Activated T-helper 2 cell treated with anti-CD3 and anti-CD28 coated beads, Interferon-gamma antibody, Interleukin-2, Interleukin-4, amounts not matched to agents 10 μg/mL and 5 μg/mL and 100 μg/mL, durations not matched to agents 14 hours and 24 hours and 36 hours (primary cell): Measurements from ENCODE around the gene PRRX1. TPM values are rescaled to one million over a fixed set of nuclear protein-coding genes. Genes with fewer than 3 reads are reported as not detected.

Experiments used
- DNase-seq: peaks from one replicate; pipeline ENCODE4 v3.0.0; 2021; ENCODE audit warnings: low spot score
- H3K27ac Mint-ChIP-seq: one replicate; pipeline ENCODE4 v1.8.0; 2021; ENCODE audit warnings: mixed read lengths
- H3K27me3 Mint-ChIP-seq: one replicate; pipeline ENCODE4 v1.8.0; 2021; ENCODE audit warnings: low read depth, mixed read lengths
- H3K36me3 Mint-ChIP-seq: one replicate; pipeline ENCODE4 v1.8.0; 2021; ENCODE audit warnings: low read depth, mixed read lengths
- H3K4me1 Mint-ChIP-seq: one replicate; pipeline ENCODE4 v1.8.0; 2021; ENCODE audit warnings: low read depth, mixed read lengths
- H3K4me3 Mint-ChIP-seq: one replicate; pipeline ENCODE4 v1.8.0; 2021; ENCODE audit warnings: low read depth, mild to moderate bottlenecking, moderate library complexity, mixed read lengths
- H3K9me3 Mint-ChIP-seq: one replicate; pipeline ENCODE4 v1.8.0; 2021; ENCODE audit warnings: mixed read lengths
- intact Hi-C: fragments of 100-400 bp; cut with micrococcal nuclease; formaldehyde crosslinking; loops from one replicate; pipeline ENCODE4 v1.15.1; 2023
- total RNA-seq: library from RNA; stranded (reverse); gene quantifications from 2 replicates; pipeline ENCODE4 v1.2.3, GENCODE V29; 2022

The PRRX1 gene
- total RNA-seq, result not detected in 2 replicates

DNA sequence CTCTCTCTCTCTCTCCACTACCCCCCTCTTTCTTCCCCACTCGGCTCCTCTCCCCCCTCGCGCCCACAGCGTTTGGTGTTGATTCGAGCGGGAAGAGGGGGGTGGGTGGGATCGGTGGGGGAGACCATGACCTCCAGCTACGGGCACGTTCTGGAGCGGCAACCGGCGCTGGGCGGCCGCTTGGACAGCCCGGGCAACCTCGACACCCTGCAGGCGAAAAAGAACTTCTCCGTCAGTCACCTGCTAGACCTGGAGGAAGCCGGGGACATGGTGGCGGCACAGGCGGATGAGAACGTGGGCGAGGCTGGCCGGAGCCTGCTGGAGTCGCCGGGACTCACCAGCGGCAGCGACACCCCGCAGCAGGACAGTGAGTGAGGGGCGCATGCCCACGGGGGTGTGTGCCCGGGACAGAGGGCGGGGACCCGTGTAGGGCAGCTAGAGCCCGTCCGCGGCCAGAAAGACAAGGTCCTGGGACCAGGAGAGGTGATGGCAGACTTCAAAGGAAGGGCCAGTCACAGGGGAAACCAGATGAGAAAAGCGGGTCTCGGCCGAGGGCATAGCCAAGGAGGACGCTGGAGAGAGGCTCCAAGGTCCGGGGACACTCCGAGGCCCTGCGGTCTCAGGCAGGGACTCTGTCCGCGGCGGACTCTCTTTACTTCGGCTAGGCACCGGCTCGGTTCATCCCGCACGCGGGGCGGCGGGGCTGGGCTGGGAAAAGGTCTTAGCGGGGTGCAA, at the start of gene PRRX1:
PRRX1 (plus strand) TSS at position 39 of the 735 bp plus-strand sequence; CDS start at position 127, 88 bp downstream.
- H3K27ac Mint-ChIP-seq, result no peak within 1 kb of the TSS
- DNase-seq, result no peak
- no peak within 1 kb of the TSS for H3K4me3 Mint-ChIP-seq
- H3K9me3 Mint-ChIP-seq, result no peaks in the 10 kb centered on the region
- H3K36me3 Mint-ChIP-seq, result no peaks in the 10 kb centered on the region
- H3K4me1 Mint-ChIP-seq, result peaks cover 10% of the 10 kb centered on the region
- peaks cover 88% of the 10 kb centered on the region for H3K27me3 Mint-ChIP-seq
- intact Hi-C loops, result loop anchor here (10.0 kb wide), 2 partner anchors 69 to 149 kb away; no protein-coding TSS in a partner anchor

DNA sequence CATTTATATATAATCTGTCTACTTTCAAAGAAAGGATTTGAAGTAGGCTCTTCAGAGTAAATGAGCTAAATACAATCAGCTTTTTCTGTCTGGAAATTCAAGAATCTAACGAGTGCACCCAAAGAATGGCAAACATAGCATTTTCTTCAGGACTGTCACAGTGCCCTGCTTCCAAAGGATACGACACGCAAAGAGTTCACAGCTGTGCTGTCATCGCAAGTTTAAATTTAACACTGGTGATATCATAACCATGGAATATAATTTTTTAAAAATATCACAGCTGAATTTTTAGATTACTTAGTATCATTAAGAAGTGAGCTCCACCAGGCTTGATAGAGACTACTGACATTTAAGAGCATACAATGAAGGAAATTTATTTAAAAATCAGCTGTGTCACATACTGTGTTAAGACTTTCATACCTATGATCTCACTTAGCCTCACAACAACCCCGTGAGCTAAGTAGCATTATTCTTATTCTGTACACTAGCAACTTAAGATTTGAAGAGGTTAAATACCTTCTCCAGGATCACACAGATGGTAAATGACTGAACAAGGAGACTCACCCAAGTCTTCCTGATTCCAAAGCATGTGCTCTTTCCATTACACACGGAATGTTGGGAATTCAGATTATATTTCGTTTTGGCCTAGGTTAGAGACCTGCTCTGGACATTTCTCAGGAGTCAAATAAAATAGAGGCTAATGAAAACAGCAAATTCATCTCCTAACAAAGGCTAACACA, 46.2 kb upstream of the PRRX1 start:
- Mint-ChIP-seq H3K4me3 (no peak overlapping the region), H3K9me3 (no peaks in the 10 kb centered on the region), H3K27me3 (peaks cover 6% of the 10 kb centered on the region), H3K4me1 (no peaks in the 10 kb centered on the region), H3K27ac (no peak overlapping the region), H3K36me3 (no peaks in the 10 kb centered on the region)
- intact Hi-C loops, result no loop called here
- no peak for DNase-seq

DNA sequence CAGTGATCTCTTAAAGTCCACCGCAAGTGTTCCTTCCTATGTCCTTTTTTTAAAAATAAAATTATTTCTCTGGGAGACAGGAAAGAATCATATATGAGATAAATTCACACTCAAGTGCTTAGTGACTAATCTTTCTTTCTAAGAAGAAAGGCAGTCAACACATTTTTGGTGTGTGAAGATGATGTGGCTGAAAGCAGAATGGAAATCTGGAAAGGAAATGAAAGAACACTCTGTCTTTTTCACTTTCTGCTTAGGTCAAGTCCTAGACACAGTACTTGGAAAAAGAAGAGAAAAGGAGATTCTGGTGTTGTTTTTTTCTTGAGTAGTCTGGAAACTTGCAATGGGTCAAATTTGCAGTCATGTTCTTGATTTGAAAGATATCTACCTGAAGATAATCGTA, 45.5 kb upstream of the PRRX1 start:
- DNase-seq, result no peak
- no peaks in the 10 kb centered on the region for H3K4me1 Mint-ChIP-seq
- H3K9me3 Mint-ChIP-seq, result no peaks in the 10 kb centered on the region
- H3K36me3 Mint-ChIP-seq, result no peaks in the 10 kb centered on the region
- H3K27me3 Mint-ChIP-seq, result peaks cover 6% of the 10 kb centered on the region
- no peak overlapping the region for H3K4me3 Mint-ChIP-seq
- H3K27ac Mint-ChIP-seq, result no peak overlapping the region
- intact Hi-C loops, result no loop called here

DNA sequence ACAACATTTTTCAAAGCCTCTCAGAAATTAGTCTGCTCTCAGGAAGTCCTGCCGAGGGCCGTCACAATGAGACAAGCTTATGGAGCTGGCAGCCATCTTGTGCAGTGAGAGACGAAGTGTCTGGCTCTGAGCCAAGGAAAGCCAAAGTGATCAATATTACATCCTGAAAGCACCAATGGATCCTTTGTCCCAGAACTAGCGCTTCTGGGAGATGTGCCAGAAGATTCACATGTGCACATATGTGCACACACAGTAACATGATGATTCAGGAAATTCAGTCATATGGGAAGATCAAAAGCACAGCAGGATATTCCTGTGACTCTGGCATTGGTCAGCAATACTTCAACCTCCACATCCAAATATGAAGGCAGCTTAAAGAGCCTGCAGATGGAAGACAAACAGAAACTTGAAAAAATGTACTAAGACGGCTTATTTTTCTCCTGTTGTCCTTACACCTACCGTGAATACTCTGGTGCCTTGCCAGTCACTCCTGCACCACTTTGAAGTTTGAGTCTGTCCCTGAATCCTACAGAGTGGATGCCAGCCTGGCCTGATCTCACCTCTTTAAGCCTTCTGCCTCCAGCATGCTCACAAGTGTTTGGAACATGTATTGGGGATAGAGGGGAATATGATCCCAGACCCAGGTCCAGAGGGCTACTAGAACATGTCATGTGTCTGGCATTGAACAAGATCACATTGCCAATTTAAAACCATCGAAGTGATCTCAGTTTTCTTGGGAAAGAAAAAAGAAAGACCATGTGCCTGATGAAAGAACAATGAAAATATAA, 44.5 kb upstream of the PRRX1 start:
- Mint-ChIP-seq H3K27me3 (peaks cover 6% of the 10 kb centered on the region), H3K9me3 (no peaks in the 10 kb centered on the region), H3K27ac (no peak overlapping the region), H3K36me3 (no peaks in the 10 kb centered on the region), H3K4me3 (no peak overlapping the region), H3K4me1 (no peaks in the 10 kb centered on the region)
- DNase-seq, result no peak
- intact Hi-C loops, result no loop called here

DNA sequence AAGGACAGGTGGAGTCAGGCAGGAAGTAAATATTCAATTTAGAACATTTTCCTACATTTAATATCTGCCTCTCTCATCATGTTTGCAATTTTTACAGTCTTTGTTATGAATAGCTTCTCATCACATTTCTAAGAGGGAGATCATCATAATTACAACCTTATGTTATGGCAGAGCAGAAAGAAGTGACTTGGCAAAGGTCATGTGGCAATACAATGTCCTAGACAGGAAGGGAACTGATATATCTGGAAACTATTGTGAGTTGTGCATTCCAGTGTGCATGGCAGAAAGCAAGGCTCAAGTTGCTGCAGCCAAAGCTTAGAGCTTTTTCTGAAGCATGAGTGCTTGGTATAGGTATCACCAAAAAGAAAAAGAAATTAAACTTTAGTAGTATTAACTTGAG, 43.8 kb upstream of the PRRX1 start:
- intact Hi-C loops, result no loop called here
- Mint-ChIP-seq H3K27me3 (peaks cover 9% of the 10 kb centered on the region), H3K4me3 (no peak overlapping the region), H3K4me1 (no peaks in the 10 kb centered on the region), H3K27ac (no peak overlapping the region), H3K9me3 (no peaks in the 10 kb centered on the region), H3K36me3 (no peaks in the 10 kb centered on the region)
- no peak for DNase-seq

DNA sequence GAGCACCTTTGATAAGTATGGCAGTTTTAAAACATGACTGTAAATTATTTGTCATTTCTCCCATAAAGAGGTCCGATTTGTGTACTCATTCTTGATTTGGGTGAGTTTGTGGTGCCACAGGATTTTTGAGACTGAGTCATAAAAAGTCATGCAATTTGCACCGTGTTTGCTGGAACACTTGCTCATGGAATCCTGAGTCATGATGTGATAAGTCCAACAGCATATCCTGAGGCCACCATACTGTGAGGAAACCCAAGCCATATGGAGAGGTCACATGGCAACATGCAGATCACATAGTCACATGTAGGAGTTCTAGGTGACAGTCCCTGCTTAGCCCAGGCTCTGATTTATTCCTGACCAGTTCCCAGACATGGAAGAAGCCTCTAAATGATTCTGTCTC, 40.8 kb upstream of the PRRX1 start:
- Mint-ChIP-seq H3K27me3 (peaks cover 8% of the 10 kb centered on the region), H3K4me1 (no peaks in the 10 kb centered on the region), H3K27ac (no peak overlapping the region), H3K4me3 (no peak overlapping the region), H3K9me3 (no peaks in the 10 kb centered on the region), H3K36me3 (no peaks in the 10 kb centered on the region)
- intact Hi-C loops, result no loop called here
- no peak for DNase-seq

DNA sequence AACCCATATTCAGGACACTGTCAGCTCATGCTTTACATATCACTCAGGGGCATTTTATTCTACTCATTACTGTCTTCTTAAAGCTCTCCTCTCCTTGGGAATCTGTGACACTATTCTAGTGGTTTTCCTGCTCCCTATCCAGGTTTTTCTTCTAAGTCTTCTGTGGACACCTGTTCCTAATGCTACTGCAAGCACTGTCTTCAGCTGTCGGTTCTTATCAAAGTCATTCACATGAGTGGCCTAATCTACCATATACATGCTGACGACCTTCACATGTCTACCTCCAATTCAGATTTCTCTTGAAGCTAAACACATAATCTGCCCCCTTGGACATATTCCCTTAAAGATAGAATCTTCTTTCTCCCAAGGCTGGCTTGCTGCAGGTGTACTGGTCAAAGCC, 39.8 kb upstream of the PRRX1 start:
- H3K27ac Mint-ChIP-seq, result no peak overlapping the region
- H3K27me3 Mint-ChIP-seq, result peaks cover 9% of the 10 kb centered on the region
- no peaks in the 10 kb centered on the region for H3K36me3 Mint-ChIP-seq
- H3K4me1 Mint-ChIP-seq, result no peaks in the 10 kb centered on the region
- no peak for DNase-seq
- H3K4me3 Mint-ChIP-seq, result no peak overlapping the region
- intact Hi-C loops, result no loop called here
- H3K9me3 Mint-ChIP-seq, result no peaks in the 10 kb centered on the region

DNA sequence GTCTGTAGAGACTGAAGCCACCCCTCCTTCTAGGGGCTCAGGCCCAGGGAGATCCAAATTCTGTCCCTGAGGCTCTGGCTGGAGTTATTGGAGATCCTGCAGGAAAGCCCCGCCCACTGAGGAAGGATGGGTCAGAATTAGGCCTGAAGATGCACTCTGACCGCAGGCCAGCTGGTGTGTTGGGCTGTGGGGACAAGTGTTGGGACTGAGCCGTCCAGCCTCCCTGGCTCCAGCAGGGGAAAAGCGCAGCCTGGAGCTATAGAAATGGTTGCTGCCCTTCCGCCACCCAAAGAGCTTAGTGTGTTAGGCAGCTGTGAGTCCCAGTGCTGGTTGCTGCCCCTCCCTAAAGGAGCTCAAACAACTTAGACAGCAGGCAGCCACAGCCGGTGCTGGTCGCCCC, 33.0 kb upstream of the PRRX1 start:
- Mint-ChIP-seq H3K36me3 (no peaks in the 10 kb centered on the region), H3K27ac (no peak overlapping the region), H3K9me3 (no peaks in the 10 kb centered on the region), H3K27me3 (peaks cover 3% of the 10 kb centered on the region), H3K4me3 (no peak overlapping the region), H3K4me1 (no peaks in the 10 kb centered on the region)
- DNase-seq, result no peak
- intact Hi-C loops, result no loop called here

DNA sequence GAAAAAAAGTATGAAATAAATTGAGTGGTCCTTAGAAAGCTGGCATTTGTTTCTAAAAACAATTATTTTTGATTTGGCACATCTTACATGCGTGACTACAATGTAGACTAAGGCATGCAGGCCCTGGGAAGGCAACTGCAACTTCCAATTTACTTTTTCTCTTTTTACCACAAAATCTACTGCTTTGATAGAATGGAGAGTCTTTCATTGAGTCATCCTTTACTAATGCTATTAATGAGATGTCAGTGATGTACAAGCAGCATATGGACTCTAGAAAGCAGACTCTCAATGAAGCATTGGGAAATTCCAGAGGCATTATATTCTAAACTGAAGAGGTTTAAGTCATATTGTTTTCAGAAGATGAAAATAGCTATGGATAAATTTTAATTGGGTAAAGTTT, 29.6 kb upstream of the PRRX1 start:
- DNase-seq, result no peak
- Mint-ChIP-seq H3K36me3 (no peaks in the 10 kb centered on the region), H3K27ac (no peak overlapping the region), H3K4me3 (no peak overlapping the region), H3K9me3 (no peaks in the 10 kb centered on the region), H3K27me3 (no peaks in the 10 kb centered on the region), H3K4me1 (no peaks in the 10 kb centered on the region)
- intact Hi-C loops, result no loop called here

DNA sequence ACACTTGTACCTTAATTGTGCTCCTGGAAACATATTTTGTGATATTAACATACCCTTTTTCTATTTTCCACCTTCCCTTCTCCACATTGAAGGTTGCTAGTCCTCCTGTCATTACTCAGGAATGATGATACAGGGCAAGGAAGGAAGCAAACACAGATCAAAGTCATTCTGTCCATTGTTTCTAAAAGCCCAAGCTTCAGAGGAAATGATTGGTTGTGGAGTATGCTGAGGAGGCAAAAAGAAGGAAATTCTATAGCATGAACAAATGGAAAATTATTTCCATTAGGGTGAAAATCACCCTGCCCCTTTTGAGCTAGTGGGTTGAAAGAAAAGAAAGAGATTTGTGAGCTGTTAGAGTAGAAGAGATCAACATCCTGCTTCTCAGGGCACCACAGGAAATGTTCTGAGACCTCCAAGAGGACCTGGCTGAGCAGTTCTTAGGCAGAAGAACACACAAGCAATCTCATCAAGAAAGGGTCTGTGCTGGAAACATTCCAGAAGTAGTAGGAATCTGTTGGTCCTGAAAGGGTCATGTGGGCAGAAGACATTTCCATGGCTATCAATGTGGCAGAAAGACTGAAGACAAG, 29.0 kb upstream of the PRRX1 start:
- Mint-ChIP-seq H3K36me3 (no peaks in the 10 kb centered on the region), H3K4me3 (no peak overlapping the region), H3K9me3 (no peaks in the 10 kb centered on the region), H3K4me1 (no peaks in the 10 kb centered on the region), H3K27ac (no peak overlapping the region), H3K27me3 (no peaks in the 10 kb centered on the region)
- intact Hi-C loops, result no loop called here
- DNase-seq, result no peak

DNA sequence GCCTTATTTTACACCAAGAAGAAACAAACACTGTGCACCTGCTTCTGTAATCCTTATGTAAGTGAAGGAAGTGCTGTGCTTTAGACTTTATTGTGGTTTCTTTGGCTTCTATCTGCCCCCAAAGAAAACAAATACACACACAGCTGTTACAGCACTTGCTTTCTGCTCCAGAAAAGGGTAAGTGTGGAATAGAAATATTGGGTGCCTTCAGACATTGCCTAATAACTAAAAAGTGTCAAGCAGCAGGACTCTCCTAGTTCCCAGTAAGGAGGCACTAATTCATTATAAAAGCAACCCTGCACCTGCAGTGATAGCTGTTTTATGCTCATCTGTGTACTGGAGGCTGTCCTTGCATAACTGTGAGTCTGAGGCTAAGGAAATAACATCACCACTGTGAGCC, 23.4 kb upstream of the PRRX1 start:
- H3K36me3 Mint-ChIP-seq, result no peaks in the 10 kb centered on the region
- intact Hi-C loops, result no loop called here
- DNase-seq, result no peak
- H3K4me3 Mint-ChIP-seq, result no peak overlapping the region
- no peaks in the 10 kb centered on the region for H3K9me3 Mint-ChIP-seq
- no peaks in the 10 kb centered on the region for H3K27me3 Mint-ChIP-seq
- no peaks in the 10 kb centered on the region for H3K4me1 Mint-ChIP-seq
- H3K27ac Mint-ChIP-seq, result no peak overlapping the region

DNA sequence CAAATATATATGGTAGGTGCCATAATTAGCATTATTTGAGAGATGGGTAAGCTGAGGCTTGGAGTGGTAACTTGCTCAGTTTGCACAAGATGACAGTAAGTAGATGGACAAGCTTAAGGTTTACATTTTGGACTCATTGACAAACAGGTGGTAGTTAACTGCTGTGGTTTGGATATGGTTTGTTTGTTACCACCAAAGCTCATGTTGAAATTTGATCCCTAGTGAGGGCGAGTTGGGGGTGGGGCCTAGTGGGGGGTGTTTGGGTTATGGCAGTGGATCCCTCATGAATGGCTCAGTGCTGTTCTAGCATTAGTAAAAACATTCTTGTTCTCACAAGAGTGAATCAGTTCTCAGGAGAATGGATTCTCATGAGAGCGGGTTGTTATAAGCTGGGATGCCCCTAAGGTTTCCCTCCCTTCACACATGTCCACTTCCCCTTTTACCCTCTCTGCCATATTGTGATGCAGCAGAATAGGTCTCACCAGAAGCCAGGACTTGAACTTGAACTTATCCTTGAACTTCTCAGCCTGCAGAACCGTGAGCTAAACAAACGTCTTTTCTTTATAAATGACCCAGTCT, 6.6 kb upstream of the PRRX1 start:
- peaks cover 68% of the 10 kb centered on the region for H3K27me3 Mint-ChIP-seq
- H3K27ac Mint-ChIP-seq, result no peak overlapping the region
- no peak for DNase-seq
- H3K9me3 Mint-ChIP-seq, result no peaks in the 10 kb centered on the region
- no peaks in the 10 kb centered on the region for H3K36me3 Mint-ChIP-seq
- intact Hi-C loops, result no loop called here
- peaks cover 2% of the 10 kb centered on the region for H3K4me1 Mint-ChIP-seq
- H3K4me3 Mint-ChIP-seq, result no peak overlapping the region
